GM23248 (cell line): Measurements from ENCODE around the gene DDX10.

Source experiments
- EZH2 ChIP-seq: fragments of 200-600 bp; sonication (generic); IDR thresholded peaks from 2 replicates; pipeline ENCODE4 v1.6.1; 2018; ENCODE audit warnings: antibody characterized with exemption, mild to moderate bottlenecking; ENCODE audit not compliant: insufficient read depth, poor library complexity, severe bottlenecking
- EZH2phosphoT487 ChIP-seq: fragments of 200-600 bp; sonication (generic); IDR thresholded peaks from 2 replicates; pipeline ENCODE4 v1.6.1; 2018; ENCODE audit warnings: antibody characterized with exemption, moderate library complexity, mild to moderate bottlenecking, low read depth; ENCODE audit not compliant: insufficient read depth

DNA sequence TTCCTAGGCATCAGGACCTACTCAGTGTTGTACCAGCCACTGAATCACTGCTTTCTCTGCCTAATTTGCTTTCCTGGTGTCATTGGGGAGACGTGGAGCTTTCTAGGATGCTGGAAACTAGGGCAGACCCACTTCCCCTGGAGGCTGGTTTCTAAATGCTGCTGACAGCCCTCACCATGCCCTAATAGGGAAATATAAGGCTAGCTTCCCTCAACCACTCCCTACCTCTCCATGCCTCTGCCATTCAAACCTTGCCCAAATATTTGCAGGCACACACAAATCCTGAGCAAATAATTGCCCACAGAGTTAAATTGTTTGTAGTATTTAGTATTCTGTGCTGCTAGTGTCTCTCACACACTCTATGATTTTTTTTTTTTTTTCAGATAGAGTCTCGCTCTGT is 310.2 kb downstream of the DDX10 start:
- TF ChIP-seq EZH2 (no peak), EZH2phosphoT487 (no peak)
